ENCODE data around the gene OPA1. TPM values are rescaled to one million over a fixed set of nuclear protein-coding genes. Genes with fewer than 3 reads are reported as not detected.
A peak's percentile ranks its signal among the peaks of the same experiment; 100 is the strongest.

The OPA1 gene
- total RNA-seq, 1 donor from 2014 or later = 67.2 TPM

DNA sequence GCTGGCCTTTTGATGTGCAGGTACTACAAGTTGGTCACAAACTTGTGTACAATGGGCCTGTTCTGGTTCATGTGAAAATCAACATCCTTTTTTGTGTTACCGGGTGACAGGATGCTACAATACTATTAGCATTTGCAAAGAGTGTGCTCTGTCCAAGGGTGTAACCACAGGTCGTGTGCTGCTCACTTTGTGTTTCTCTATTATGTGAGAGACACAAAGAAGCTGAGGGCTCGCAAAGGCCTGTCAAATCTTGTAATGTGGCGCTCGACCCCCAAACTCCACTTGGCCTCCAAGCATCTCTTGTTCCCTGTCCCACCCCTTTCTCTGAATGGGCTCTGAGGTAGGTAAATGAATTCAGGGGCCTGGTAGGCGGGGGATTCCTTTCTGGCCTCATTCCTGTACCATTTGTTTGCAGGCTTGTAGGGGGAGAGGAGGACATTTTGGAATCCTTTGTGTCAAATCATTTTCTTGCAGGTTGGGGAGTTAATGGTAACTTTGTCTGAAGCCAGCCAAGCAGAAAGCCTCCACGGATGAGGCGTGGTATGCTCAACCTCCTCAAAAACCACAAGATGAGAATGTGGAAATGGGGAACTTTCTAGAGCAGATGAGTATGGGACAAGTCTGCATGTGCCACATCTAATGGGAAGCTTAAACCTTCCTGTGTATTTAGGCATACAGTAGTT is 109.1 kb downstream of the OPA1 start:
- H3K4me1 Mint-ChIP-seq (ENCODE audit: unreplicated experiment) = no peaks in the 10 kb centered on the region
- no peak overlapping the region for H3K4me3 Mint-ChIP-seq (ENCODE audit: unreplicated experiment)
- no peak for DNase-seq (ENCODE audit: low spot score)
- H3K27ac Mint-ChIP-seq (ENCODE audit: unreplicated experiment) = no peak overlapping the region
- H3K36me3 Mint-ChIP-seq (ENCODE audit: low read depth, unreplicated experiment) = no peaks in the 10 kb centered on the region
- H3K27me3 Mint-ChIP-seq (ENCODE audit: unreplicated experiment) = peaks cover 5% of the 10 kb centered on the region
- TF ChIP-seq, protein P1, sequence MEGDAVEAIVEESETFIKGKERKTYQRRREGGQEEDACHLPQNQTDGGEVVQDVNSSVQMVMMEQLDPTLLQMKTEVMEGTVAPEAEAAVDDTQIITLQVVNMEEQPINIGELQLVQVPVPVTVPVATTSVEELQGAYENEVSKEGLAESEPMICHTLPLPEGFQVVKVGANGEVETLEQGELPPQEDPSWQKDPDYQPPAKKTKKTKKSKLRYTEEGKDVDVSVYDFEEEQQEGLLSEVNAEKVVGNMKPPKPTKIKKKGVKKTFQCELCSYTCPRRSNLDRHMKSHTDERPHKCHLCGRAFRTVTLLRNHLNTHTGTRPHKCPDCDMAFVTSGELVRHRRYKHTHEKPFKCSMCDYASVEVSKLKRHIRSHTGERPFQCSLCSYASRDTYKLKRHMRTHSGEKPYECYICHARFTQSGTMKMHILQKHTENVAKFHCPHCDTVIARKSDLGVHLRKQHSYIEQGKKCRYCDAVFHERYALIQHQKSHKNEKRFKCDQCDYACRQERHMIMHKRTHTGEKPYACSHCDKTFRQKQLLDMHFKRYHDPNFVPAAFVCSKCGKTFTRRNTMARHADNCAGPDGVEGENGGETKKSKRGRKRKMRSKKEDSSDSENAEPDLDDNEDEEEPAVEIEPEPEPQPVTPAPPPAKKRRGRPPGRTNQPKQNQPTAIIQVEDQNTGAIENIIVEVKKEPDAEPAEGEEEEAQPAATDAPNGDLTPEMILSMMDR (IDR thresholded peaks at IDR 0.05; ENCODE audit: unreplicated experiment) = no peak
- no peaks in the 10 kb centered on the region for H3K9me3 Mint-ChIP-seq (ENCODE audit: unreplicated experiment)

DNA sequence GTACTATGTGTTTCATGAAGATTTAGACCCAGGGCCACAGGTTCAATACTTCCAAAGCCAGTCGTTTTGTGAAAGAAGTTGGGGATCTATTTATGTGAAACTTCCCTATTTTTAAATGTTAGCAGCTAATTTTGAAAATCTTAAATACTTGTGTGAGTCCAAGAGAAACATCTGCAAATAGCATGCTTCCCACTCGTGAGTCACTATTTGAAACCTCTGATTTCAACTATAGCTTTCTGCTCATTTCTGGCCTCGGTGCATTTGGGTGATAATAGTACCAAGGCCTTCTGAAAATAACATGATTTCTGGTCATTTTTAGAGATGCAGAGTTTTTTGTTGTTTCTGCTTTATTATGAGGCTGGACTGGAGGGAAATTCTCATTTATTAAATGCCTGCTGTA is 110.0 kb downstream of the OPA1 start:
- Mint-ChIP-seq H3K4me1 (ENCODE audit: unreplicated experiment) (no peaks in the 10 kb centered on the region), H3K36me3 (ENCODE audit: low read depth, unreplicated experiment) (no peaks in the 10 kb centered on the region), H3K27me3 (ENCODE audit: unreplicated experiment) (peaks cover 5% of the 10 kb centered on the region), H3K27ac (ENCODE audit: unreplicated experiment) (no peak overlapping the region), H3K9me3 (ENCODE audit: unreplicated experiment) (no peaks in the 10 kb centered on the region), H3K4me3 (ENCODE audit: unreplicated experiment) (no peak overlapping the region)
- no peak for DNase-seq (ENCODE audit: low spot score)
- TF ChIP-seq, protein P1 (IDR thresholded peaks at IDR 0.05; ENCODE audit: unreplicated experiment) = no peak

DNA sequence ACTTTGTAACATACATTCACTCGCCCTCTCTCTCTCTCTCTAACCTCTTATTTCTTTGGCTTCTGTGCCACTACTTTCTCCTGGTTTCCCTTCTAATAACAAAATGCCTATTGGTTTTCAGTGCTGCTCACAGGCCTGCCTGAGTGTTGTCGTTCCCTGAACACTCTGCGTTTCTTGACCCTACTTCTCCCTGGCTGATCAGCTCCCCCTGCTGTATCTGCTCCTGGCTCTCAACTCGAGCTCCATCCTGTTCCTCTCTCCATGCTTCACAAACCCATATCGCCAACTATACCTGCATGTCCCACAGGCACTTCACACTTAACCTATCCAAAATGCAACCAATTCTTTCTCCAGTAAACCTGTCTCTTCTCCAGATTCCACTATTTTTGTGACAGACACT is 111.4 kb downstream of the OPA1 start:
- Mint-ChIP-seq H3K4me1 (ENCODE audit: unreplicated experiment) (no peaks in the 10 kb centered on the region), H3K4me3 (ENCODE audit: unreplicated experiment) (no peak overlapping the region), H3K36me3 (ENCODE audit: low read depth, unreplicated experiment) (no peaks in the 10 kb centered on the region), H3K27ac (ENCODE audit: unreplicated experiment) (no peak overlapping the region), H3K9me3 (ENCODE audit: unreplicated experiment) (no peaks in the 10 kb centered on the region), H3K27me3 (ENCODE audit: unreplicated experiment) (peaks cover 5% of the 10 kb centered on the region)
- TF ChIP-seq, protein P1 (IDR thresholded peaks at IDR 0.05; ENCODE audit: unreplicated experiment) = no peak
- DNase-seq (ENCODE audit: low spot score) = peak; percentile 12

DNA sequence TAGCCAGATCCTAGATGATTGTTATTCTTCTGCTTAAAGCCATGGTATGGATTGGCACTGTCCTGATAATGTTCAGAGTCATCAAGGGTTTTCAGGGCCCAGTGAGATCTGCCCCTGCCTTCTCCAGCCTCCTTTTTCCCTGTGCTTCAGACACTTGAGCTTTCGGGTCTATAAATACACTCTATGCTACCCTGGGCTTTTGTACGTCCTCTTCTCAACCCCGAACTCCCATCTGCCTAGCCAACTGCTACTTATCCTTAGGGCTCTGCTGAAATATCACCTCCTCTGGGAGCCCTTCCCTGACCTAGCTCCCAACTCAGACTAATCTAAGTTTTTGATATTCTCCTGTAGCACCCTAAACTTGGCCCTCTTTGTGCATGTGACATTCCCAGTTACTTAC is 115.3 kb downstream of the OPA1 start:
- H3K27me3 Mint-ChIP-seq (ENCODE audit: unreplicated experiment) = peaks cover 3% of the 10 kb centered on the region
- H3K27ac Mint-ChIP-seq (ENCODE audit: unreplicated experiment) = no peak overlapping the region
- no peaks in the 10 kb centered on the region for H3K9me3 Mint-ChIP-seq (ENCODE audit: unreplicated experiment)
- H3K4me1 Mint-ChIP-seq (ENCODE audit: unreplicated experiment) = no peaks in the 10 kb centered on the region
- TF ChIP-seq, protein P1 (IDR thresholded peaks at IDR 0.05; ENCODE audit: unreplicated experiment) = no peak
- H3K4me3 Mint-ChIP-seq (ENCODE audit: unreplicated experiment) = no peak overlapping the region
- H3K36me3 Mint-ChIP-seq (ENCODE audit: low read depth, unreplicated experiment) = no peaks in the 10 kb centered on the region
- DNase-seq (ENCODE audit: low spot score) = no peak

DNA sequence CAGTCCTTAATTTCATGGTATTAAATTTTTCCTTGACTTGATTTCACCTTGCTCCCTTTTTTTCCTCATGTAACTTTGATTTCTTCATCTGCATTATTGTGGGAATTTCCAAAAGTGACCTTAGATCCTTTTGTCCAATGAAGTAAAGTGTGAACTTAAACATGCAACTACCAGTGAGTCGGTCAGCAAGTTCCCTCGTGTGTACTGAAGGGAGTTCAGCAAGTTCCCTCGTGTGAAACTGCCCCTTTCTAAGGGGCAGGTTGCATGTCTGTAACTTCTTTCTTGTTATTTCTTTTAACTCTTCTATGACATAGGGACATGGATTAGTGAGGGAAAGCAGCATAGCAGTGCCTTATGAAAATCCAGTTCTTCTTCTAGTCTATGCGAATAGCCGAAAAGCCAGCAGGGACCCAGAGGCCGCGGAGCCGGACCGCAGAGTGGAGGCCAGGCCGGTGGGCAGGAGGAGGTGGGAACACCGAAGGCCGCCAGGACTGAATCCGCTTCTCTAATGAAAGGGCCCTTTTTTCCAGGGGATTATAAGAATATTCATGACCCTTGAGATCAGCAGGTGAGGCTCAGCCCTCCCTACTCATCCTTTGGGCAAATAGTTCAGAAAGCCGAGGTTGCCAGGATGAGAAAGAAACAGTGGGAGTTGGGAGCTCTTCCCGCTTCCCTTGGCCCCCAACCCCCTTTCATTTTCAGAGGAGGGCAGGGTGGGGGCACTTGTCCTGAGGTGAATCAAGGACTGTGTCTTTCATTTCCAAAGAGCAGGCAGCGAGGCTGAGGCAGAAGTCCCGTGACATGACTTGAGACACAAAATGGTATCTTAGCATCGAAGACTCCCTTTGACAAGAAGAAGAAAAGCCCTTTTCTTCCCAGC is 117.5 kb downstream of the OPA1 start:
- Mint-ChIP-seq H3K4me1 (ENCODE audit: unreplicated experiment) (no peaks in the 10 kb centered on the region), H3K27me3 (ENCODE audit: unreplicated experiment) (peaks cover 4% of the 10 kb centered on the region), H3K9me3 (ENCODE audit: unreplicated experiment) (peaks cover 7% of the 10 kb centered on the region), H3K27ac (ENCODE audit: unreplicated experiment) (no peak overlapping the region), H3K4me3 (ENCODE audit: unreplicated experiment) (no peak overlapping the region), H3K36me3 (ENCODE audit: low read depth, unreplicated experiment) (peaks cover 10% of the 10 kb centered on the region)
- TF ChIP-seq, protein P1 (IDR thresholded peaks at IDR 0.05; ENCODE audit: unreplicated experiment) = no peak
- no peak for DNase-seq (ENCODE audit: low spot score)
